HG02885 (cell line): ENCODE data around the gene CLEC2D.
A peak's percentile ranks its signal among the peaks of the same experiment; 100 is the strongest.
"Not testable (repeated sequence)": the region's sequence is repeated elsewhere in the genome, so short reads cannot be mapped to it uniquely, and the experiment has no call there.

ENCODE experiments used
- ATAC-seq: cut with Tn5 transposase; IDR thresholded peaks from one replicate; pipeline ENCODE4 v1.9.1; 2021; ENCODE audit warnings: mild to moderate bottlenecking; ENCODE audit not compliant: unreplicated experiment, poor library complexity

Gene CLEC2D

GRCh38 chr12:9699269-9699897 is 29.9 kb downstream of the CLEC2D start:
- ATAC-seq: no peak

- ATAC-seq: no peak
Measured at GRCh38 chr12:9699898-9700605, 30.5 kb downstream of the CLEC2D start.

- no peak for ATAC-seq
Measured at GRCh38 chr12:9700606-9700956, 31.1 kb downstream of the CLEC2D start.

- no peak for ATAC-seq
Measured at GRCh38 chr12:9701380-9702154, 32.1 kb downstream of the CLEC2D start.

GRCh38 chr12:9702255-9702654 is 32.7 kb downstream of the CLEC2D start:
- no peak for ATAC-seq

- ATAC-seq: not testable (repeated sequence)
Measured at GRCh38 chr12:9704561-9704960, 35.0 kb downstream of the CLEC2D start.

- ATAC-seq: no peak
Measured at GRCh38 chr12:9706086-9706685, 36.7 kb downstream of the CLEC2D start.

- ATAC-seq: no peak
Measured at GRCh38 chr12:9707356-9707755, 37.8 kb downstream of the CLEC2D start.

- ATAC-seq: no peak
Measured at GRCh38 chr12:9707864-9708808, 38.6 kb downstream of the CLEC2D start.

- ATAC-seq: no peak
Measured at GRCh38 chr12:9708853-9709252, 39.3 kb downstream of the CLEC2D start.

GRCh38 chr12:9710584-9711375 is 41.3 kb downstream of the CLEC2D start:
- ATAC-seq: no peak

- no peak for ATAC-seq
Measured at GRCh38 chr12:9711664-9712063, 42.2 kb downstream of the CLEC2D start.

GRCh38 chr12:9713032-9713558 is 43.6 kb downstream of the CLEC2D start:
- ATAC-seq: peak; percentile 77

- no peak for ATAC-seq
Measured at GRCh38 chr12:9717070-9717925, 47.8 kb downstream of the CLEC2D start.

- ATAC-seq: no peak
Measured at GRCh38 chr12:9718968-9719367, 49.5 kb downstream of the CLEC2D start.

GRCh38 chr12:9719790-9720189 is 50.3 kb downstream of the CLEC2D start:
- no peak for ATAC-seq

- ATAC-seq: peak; percentile 78
Measured at GRCh38 chr12:9721394-9722092, 52.0 kb downstream of the CLEC2D start.
